ENCODE data around the gene ATXN7. TPM values are rescaled to one million over a fixed set of nuclear protein-coding genes. Genes with fewer than 3 reads are reported as not detected.

Gene ATXN7
- polyA plus RNA-seq, 3 donors: 2.7 to 29.5 (median 3.2) TPM

- intact Hi-C loops (cut with micrococcal nuclease): no loop called here
- Histone ChIP-seq H3K27me3 (ENCODE audit: control insufficient read depth in 2 of 2, insufficient read depth in 2 of 2, low read length in 2 of 2) (no peaks in the 10 kb centered on the region), H3K36me3 (replicated peaks in 1 of 2; ENCODE audit: control insufficient read depth in 1 of 2, insufficient read depth in 2 of 2, low read length in 2 of 2) (peaks cover 18 to 45% of the 10 kb centered on the region in 2 donors), H4K20me1 (ENCODE audit: insufficient read depth, low read length) (peaks cover 98% of the 10 kb centered on the region), H3K27ac (ENCODE audit: low read depth in 1 of 2, low read length in 2 of 2) (peak overlapping the region in 1 of 2 donors; percentile 59), H3K4me2 (replicated peaks; ENCODE audit: extremely low read depth, low read length, poor library complexity, severe bottlenecking) (no peak overlapping the region), H2AFZ (ENCODE audit: insufficient read depth, low read depth, low read length, poor library complexity, severe bottlenecking) (no peak overlapping the region), H3K9ac (ENCODE audit: insufficient read depth, low read length, poor library complexity, severe bottlenecking) (no peak overlapping the region), H3K79me2 (ENCODE audit: insufficient read depth, low read length) (peaks cover 84% of the 10 kb centered on the region), H3K4me3 (replicated peaks in 1 of 3; ENCODE audit: low read depth in 2 of 3, low read length in 3 of 3) (no peak overlapping the region), H3K4me1 (ENCODE audit: control insufficient read depth in 1 of 2, insufficient read depth in 2 of 2, low read length in 2 of 2) (no peaks in the 10 kb centered on the region), H3K9me3 (replicated peaks in 1 of 2; ENCODE audit: control insufficient read depth in 1 of 2, insufficient read depth in 1 of 2, low read length in 2 of 2) (no peaks in the 10 kb centered on the region)
- no peak overlapping the region for H3K27ac Mint-ChIP-seq
- TF ChIP-seq, protein P1, sequence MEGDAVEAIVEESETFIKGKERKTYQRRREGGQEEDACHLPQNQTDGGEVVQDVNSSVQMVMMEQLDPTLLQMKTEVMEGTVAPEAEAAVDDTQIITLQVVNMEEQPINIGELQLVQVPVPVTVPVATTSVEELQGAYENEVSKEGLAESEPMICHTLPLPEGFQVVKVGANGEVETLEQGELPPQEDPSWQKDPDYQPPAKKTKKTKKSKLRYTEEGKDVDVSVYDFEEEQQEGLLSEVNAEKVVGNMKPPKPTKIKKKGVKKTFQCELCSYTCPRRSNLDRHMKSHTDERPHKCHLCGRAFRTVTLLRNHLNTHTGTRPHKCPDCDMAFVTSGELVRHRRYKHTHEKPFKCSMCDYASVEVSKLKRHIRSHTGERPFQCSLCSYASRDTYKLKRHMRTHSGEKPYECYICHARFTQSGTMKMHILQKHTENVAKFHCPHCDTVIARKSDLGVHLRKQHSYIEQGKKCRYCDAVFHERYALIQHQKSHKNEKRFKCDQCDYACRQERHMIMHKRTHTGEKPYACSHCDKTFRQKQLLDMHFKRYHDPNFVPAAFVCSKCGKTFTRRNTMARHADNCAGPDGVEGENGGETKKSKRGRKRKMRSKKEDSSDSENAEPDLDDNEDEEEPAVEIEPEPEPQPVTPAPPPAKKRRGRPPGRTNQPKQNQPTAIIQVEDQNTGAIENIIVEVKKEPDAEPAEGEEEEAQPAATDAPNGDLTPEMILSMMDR (IDR thresholded peaks at IDR 0.05): no peak
- no peaks in the 10 kb centered on the region for H3K27me3 Mint-ChIP-seq (ENCODE audit: low read depth in 3 of 3)
- peaks cover 45 to 52% of the 10 kb centered on the region in 2 donors for H3K36me3 Mint-ChIP-seq
- H3K4me3 Mint-ChIP-seq: no peak overlapping the region
- DNase-seq: no peak
- peaks cover 17% of the 10 kb centered on the region for H3K4me1 Mint-ChIP-seq
- no peaks in the 10 kb centered on the region for H3K9me3 Mint-ChIP-seq
- WGBS (ENCODE audit: insufficient coverage): no CpG with 5 or more reads among the region's 1 CpG
Measured at GRCh38 chr3:63950698-63951097, 87.0 kb downstream of the ATXN7 start.

DNA sequence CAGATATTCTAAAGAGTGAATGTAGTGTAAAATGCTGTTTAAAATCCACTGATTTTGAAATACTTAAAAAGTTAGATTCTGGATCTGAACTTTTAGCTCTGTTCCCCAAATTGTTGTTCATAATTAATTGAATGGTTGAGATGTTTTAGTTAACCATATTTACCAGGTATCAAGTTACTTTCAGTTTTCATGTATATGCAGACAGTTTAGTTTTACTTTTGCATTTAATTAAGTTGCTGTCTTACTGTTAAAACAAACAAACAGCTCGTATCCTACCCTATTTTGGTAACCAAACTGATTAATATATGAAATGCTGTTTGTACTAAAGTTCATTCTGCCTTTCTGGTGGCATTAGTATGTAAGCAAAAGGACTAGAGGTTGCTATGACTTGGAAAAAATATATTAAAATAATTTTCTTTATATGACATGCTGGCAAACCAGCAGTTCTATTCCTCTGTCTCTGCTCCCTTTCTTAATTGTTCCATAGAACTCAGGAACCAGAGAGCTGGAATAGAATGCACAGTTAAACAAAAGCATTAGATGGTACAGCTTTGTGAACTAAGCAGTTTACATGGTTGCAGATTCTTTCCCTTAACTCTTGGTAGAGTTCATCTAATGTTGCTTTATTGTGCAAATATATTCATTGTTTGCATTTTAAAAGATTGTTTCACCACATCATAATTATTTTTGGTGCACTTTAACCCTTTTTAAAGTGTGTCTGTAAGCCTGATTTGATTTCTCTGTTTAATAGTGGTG is 88.0 kb downstream of the ATXN7 start:
- intact Hi-C loops (cut with micrococcal nuclease): no loop called here
- Mint-ChIP-seq H3K4me3 (no peak overlapping the region), H3K36me3 (peaks cover 46 to 56% of the 10 kb centered on the region in 2 donors), H3K4me1 (peaks cover 14% of the 10 kb centered on the region), H3K27me3 (ENCODE audit: low read depth in 3 of 3) (no peaks in the 10 kb centered on the region), H3K9me3 (no peaks in the 10 kb centered on the region), H3K27ac (peak overlapping the region in 1 of 7 donors; percentile 6)
- Histone ChIP-seq H3K36me3 (replicated peaks in 1 of 2; ENCODE audit: control insufficient read depth in 1 of 2, insufficient read depth in 2 of 2, low read length in 2 of 2) (peaks cover 20 to 55% of the 10 kb centered on the region in 2 donors), H3K9me3 (replicated peaks in 1 of 2; ENCODE audit: control insufficient read depth in 1 of 2, insufficient read depth in 1 of 2, low read length in 2 of 2) (no peaks in the 10 kb centered on the region), H4K20me1 (ENCODE audit: insufficient read depth, low read length) (peaks cover 98% of the 10 kb centered on the region), H3K79me2 (ENCODE audit: insufficient read depth, low read length) (peaks cover 85% of the 10 kb centered on the region), H3K9ac (ENCODE audit: insufficient read depth, low read length, poor library complexity, severe bottlenecking) (no peak overlapping the region), H3K4me3 (replicated peaks in 1 of 3; ENCODE audit: low read depth in 2 of 3, low read length in 3 of 3) (no peak overlapping the region), H2AFZ (ENCODE audit: insufficient read depth, low read depth, low read length, poor library complexity, severe bottlenecking) (no peak overlapping the region), H3K27ac (ENCODE audit: low read depth in 1 of 2, low read length in 2 of 2) (peak overlapping the region in 1 of 2 donors; percentile 59), H3K4me2 (replicated peaks; ENCODE audit: extremely low read depth, low read length, poor library complexity, severe bottlenecking) (no peak overlapping the region), H3K27me3 (ENCODE audit: control insufficient read depth in 2 of 2, insufficient read depth in 2 of 2, low read length in 2 of 2) (no peaks in the 10 kb centered on the region), H3K4me1 (ENCODE audit: control insufficient read depth in 1 of 2, insufficient read depth in 2 of 2, low read length in 2 of 2) (no peaks in the 10 kb centered on the region)
- no CpG with 5 or more reads among the region's 1 CpG for WGBS (ENCODE audit: insufficient coverage)
- TF ChIP-seq, protein P1 (IDR thresholded peaks at IDR 0.05): no peak
- no peak for DNase-seq
